ENCODE data around the gene CEP41. TPM values are rescaled to one million over a fixed set of nuclear protein-coding genes. Genes with fewer than 3 reads are reported as not detected.

Gene CEP41
- total and polyA plus RNA-seq, 10 of the 15 experiments (the other 5 are each of a cell fraction or from before 2014, with no cell fraction given), result 11.4 to 43.0 (median 24.7) TPM

DNA sequence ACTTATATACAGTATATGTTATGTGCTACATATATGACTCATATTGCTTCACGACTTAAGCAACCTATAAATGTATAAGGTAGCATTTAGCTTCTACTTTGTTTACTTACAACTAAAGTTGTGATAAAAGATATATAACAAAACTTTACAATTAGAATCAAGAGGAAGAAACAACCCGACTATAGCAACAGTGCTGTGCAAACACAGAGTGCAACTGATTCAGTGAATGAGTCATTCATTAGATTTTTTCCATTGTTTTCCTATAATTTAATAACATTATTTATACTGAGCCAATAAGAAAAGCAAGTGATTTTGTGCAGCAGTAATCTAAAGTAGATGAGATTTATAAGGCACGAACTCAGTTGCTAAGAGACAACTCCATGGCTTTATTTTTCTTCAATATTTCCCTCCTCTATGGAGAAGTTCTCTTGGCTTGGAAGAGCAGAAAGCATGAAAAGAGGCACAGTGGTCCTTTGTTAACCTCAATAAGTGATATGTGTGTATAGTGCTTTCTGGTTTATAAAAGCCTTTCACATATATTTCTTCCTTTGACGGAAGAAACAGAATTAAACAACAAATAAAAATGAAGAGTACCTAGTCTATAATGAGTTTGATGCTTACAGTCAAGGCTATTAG is 19.8 kb downstream of the CEP41 start:
- intact Hi-C loops (cut with micrococcal nuclease; ENCODE audit: unreplicated experiment), result no loop called here
- Histone ChIP-seq H3K79me2 (ENCODE audit: control insufficient read depth, insufficient read depth, low read length) (no peaks in the 10 kb centered on the region), H3K9ac (ENCODE audit: control insufficient read depth, insufficient read depth, low read length) (no peak overlapping the region), H3K4me2 (ENCODE audit: control insufficient read depth, insufficient read depth) (no peak overlapping the region), H2AFZ (ENCODE audit: control insufficient read depth, low read depth, low read length) (no peak overlapping the region), H3K27me3 (replicated peaks in 1 of 2; ENCODE audit: control insufficient read depth in 2 of 2, insufficient read depth in 2 of 2, low read length in 1 of 2) (no peaks in the 10 kb centered on the region), H4K20me1 (ENCODE audit: control insufficient read depth, insufficient read depth) (no peaks in the 10 kb centered on the region), H3K36me3 (ENCODE audit: control insufficient read depth in 2 of 2, insufficient read depth in 2 of 2, low read length in 1 of 2) (peaks cover 0 to 3% of the 10 kb centered on the region in 2 experiments; a peak in 1 of 4 replicates), H3K4me1 (ENCODE audit: control insufficient read depth, insufficient read depth, low read length) (no peaks in the 10 kb centered on the region), H3K9me3 (replicated peaks; ENCODE audit: control insufficient read depth, insufficient read depth, low read length) (no peaks in the 10 kb centered on the region), H3K27ac (ENCODE audit: control insufficient read depth, insufficient read depth) (no peak overlapping the region), H3K4me3 (no peak overlapping the region)
- ChIA-PET RAD21 (ENCODE audit: unreplicated experiment) (no interaction called here), SMC1A (ENCODE audit: uncharacterized antibody, unreplicated experiment) (no interaction called here), CTCF (no interaction called here), POLR2A (no interaction called here)
- TF ChIP-seq ZBED1 (IDR thresholded peaks at IDR 0.05; ENCODE audit: borderline replicate concordance), result no peak
- no peak for TF ChIP-seq ZNF207 (IDR thresholded peaks at IDR 0.05; ENCODE audit: borderline replicate concordance)
- no peak for TF ChIP-seq EED (IDR thresholded peaks at IDR 0.05; ENCODE audit: low read depth)
- no peak for TF ChIP-seq MXI1 (IDR thresholded peaks at IDR 0.05; ENCODE audit: low read depth, low read length)
- no peak for TF ChIP-seq TCF12 (IDR thresholded peaks at IDR 0.05; ENCODE audit: low read depth, low read length)
- no peak for TF ChIP-seq STAT3 (IDR thresholded peaks at IDR 0.05; ENCODE audit: low read depth, low read length)
- TF ChIP-seq, protein P1, sequence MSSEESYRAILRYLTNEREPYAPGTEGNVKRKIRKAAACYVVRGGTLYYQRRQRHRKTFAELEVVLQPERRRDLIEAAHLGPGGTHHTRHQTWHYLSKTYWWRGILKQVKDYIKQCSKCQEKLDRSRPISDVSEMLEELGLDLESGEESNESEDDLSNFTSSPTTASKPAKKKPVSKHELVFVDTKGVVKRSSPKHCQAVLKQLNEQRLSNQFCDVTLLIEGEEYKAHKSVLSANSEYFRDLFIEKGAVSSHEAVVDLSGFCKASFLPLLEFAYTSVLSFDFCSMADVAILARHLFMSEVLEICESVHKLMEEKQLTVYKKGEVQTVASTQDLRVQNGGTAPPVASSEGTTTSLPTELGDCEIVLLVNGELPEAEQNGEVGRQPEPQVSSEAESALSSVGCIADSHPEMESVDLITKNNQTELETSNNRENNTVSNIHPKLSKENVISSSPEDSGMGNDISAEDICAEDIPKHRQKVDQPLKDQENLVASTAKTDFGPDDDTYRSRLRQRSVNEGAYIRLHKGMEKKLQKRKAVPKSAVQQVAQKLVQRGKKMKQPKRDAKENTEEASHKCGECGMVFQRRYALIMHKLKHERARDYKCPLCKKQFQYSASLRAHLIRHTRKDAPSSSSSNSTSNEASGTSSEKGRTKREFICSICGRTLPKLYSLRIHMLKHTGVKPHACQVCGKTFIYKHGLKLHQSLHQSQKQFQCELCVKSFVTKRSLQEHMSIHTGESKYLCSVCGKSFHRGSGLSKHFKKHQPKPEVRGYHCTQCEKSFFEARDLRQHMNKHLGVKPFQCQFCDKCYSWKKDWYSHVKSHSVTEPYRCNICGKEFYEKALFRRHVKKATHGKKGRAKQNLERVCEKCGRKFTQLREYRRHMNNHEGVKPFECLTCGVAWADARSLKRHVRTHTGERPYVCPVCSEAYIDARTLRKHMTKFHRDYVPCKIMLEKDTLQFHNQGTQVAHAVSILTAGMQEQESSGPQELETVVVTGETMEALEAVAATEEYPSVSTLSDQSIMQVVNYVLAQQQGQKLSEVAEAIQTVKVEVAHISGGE (CRISPR knock-in tag; IDR thresholded peaks at IDR 0.05), result no peak
- FAIRE-seq (no peak), DNase-seq (ENCODE audit: low read depth, low spot score) (no peak), ATAC-seq (no peak)
- in situ Hi-C loops (cut with MboI), result no loop called here
- no TSS peak for BruUV-seq (replicated peaks)
- WGBS (ENCODE audit: insufficient coverage, insufficient replicate concordance, low lambda C conversion rate, missing lambda C conversion rate), result 74% methylated on average over 4 of the region's 4 CpGs

Data from GM12878 (cell line).